HEK293 (cell line): ENCODE data around the gene WDR7.

Experiments used
- BCL11A ChIP-seq: fragments of 450-650 bp; formaldehyde crosslinking; IDR thresholded peaks from 2 replicates; pipeline ENCODE4 v1.5.1; 2016; ENCODE audit warnings: low read depth, missing biosample characterization, missing genetic modification characterization
- KLF9 ChIP-seq: fragments of 450-650 bp; formaldehyde crosslinking; IDR thresholded peaks from 2 replicates; pipeline ENCODE4 v1.5.1; 2016; ENCODE audit warnings: missing biosample characterization, missing genetic modification characterization, low read depth
- TCF7L2 ChIP-seq: IDR thresholded peaks from 2 replicates; pipeline ENCODE4 v1.6.1; 2011; ENCODE audit warnings: low read depth, mild to moderate bottlenecking, inconsistent platforms, low read length, moderate library complexity, borderline replicate concordance
- ZNF138 ChIP-seq: fragments of 450-650 bp; formaldehyde crosslinking; IDR thresholded peaks from 2 replicates; pipeline ENCODE4 v1.5.1; 2016; ENCODE audit warnings: missing biosample characterization, missing genetic modification characterization, borderline replicate concordance
- ZNF174 ChIP-seq: fragments of 450-650 bp; formaldehyde crosslinking; IDR thresholded peaks from 2 replicates; pipeline ENCODE4 v1.5.0; 2017; ENCODE audit warnings: missing biosample characterization, mild to moderate bottlenecking, missing genetic modification characterization
- ZNF274 ChIP-seq, 2 experiments: fragments of 200-500 bp in 1 of 2; fragments of 450-650 bp in 1 of 2; sonication (Bioruptor generic) in 1 of 2; formaldehyde crosslinking in 1 of 2; IDR thresholded peaks; 2 replicates each; pipeline versions ENCODE4 v1.5.1 to v1.6.1; 2014 to 2016; ENCODE audit warnings: borderline replicate concordance in 1 of 2, inconsistent platforms in 1 of 2, low read length in 1 of 2, missing biosample characterization in 1 of 2, missing genetic modification characterization in 1 of 2
- ZNF335 ChIP-seq: fragments of 450-650 bp; formaldehyde crosslinking; conservative IDR thresholded peaks from 2 replicates; pipeline ENCODE4 v1.5.1; 2016; ENCODE audit warnings: missing biosample characterization, missing genetic modification characterization
- ZNF521 ChIP-seq: fragments of 450-650 bp; formaldehyde crosslinking; IDR thresholded peaks from 2 replicates; pipeline ENCODE4 v1.5.1; 2017; ENCODE audit warnings: missing biosample characterization, mild to moderate bottlenecking, missing genetic modification characterization
- ZNF791 ChIP-seq: fragments of 450-650 bp; formaldehyde crosslinking; IDR thresholded peaks from 2 replicates; pipeline ENCODE4 v1.5.1; 2016; ENCODE audit warnings: missing biosample characterization, missing genetic modification characterization
- TF ChIP-seq, protein P1 (sequence below): fragments of 450-650 bp; formaldehyde crosslinking; IDR thresholded peaks from 2 replicates; pipeline ENCODE4; 2016; ENCODE audit warnings: missing biosample characterization, missing genetic modification characterization
- TF ChIP-seq, protein P2 (sequence below): fragments of 450-650 bp; formaldehyde crosslinking; IDR thresholded peaks from 2 replicates; pipeline ENCODE4 v1.5.1; 2017; ENCODE audit warnings: missing biosample characterization, missing genetic modification characterization
- TF ChIP-seq, protein P3 (sequence below): fragments of 450-650 bp; formaldehyde crosslinking; IDR thresholded peaks from 2 replicates; pipeline ENCODE4 v1.5.1; 2016; ENCODE audit warnings: missing biosample characterization, missing genetic modification characterization
- TF ChIP-seq, protein P4 (sequence below): IDR thresholded peaks from 2 replicates; pipeline ENCODE4 v1.6.1; 2011; ENCODE audit warnings: mild to moderate bottlenecking, low read depth, low read length, borderline replicate concordance
- TF ChIP-seq, protein P5 (sequence below): fragments of 450-650 bp; formaldehyde crosslinking; IDR thresholded peaks from 2 replicates; pipeline ENCODE4 v1.5.1; 2016; ENCODE audit warnings: missing biosample characterization, missing genetic modification characterization, low read depth

DNA sequence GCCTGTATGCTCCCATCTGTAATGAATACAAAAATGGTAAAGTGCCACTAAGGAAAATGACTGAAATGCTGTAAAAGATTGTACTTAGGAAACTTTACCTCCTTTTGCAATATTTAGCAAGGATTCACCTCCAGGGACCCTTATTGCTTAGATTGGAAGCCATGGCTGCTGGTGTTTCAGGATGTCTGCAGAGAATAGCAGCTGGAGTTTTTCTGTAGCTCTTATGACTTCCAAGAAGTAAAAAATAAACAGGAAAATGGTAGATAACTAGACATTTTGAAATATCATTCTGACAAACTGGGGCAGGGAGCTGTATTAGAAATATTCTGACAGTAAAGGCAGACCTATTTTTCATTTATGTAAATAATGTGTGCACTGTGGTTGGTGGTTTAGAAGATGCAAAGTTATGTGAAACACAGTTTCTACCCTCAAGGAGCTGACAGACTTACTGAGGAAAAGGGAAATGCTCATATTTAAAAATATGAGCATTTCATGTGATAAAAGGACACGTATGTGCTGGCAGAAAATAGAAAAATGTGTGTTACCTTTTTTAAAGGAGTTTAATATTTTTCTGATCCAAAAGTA, 270.8 kb downstream of the WDR7 start:
- TF ChIP-seq ZNF521 (tag by site-specific recombination), result no peak
- TF ChIP-seq, protein P1, sequence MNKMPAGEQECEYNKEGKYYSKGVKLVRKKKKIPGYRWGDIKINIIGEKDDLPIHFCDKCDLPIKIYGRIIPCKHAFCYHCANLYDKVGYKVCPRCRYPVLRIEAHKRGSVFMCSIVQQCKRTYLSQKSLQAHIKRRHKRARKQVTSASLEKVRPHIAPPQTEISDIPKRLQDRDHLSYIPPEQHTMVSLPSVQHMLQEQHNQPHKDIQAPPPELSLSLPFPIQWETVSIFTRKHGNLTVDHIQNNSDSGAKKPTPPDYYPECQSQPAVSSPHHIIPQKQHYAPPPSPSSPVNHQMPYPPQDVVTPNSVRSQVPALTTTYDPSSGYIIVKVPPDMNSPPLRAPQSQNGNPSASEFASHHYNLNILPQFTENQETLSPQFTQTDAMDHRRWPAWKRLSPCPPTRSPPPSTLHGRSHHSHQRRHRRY, result no peak
- TF ChIP-seq ZNF335 (tag by site-specific recombination), result no peak
- TF ChIP-seq, protein P2, sequence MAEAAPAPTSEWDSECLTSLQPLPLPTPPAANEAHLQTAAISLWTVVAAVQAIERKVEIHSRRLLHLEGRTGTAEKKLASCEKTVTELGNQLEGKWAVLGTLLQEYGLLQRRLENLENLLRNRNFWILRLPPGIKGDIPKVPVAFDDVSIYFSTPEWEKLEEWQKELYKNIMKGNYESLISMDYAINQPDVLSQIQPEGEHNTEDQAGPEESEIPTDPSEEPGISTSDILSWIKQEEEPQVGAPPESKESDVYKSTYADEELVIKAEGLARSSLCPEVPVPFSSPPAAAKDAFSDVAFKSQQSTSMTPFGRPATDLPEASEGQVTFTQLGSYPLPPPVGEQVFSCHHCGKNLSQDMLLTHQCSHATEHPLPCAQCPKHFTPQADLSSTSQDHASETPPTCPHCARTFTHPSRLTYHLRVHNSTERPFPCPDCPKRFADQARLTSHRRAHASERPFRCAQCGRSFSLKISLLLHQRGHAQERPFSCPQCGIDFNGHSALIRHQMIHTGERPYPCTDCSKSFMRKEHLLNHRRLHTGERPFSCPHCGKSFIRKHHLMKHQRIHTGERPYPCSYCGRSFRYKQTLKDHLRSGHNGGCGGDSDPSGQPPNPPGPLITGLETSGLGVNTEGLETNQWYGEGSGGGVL (tag by site-specific recombination), result no peak
- no peak for TF ChIP-seq KLF9 (tag by site-specific recombination)
- TF ChIP-seq, protein P3, sequence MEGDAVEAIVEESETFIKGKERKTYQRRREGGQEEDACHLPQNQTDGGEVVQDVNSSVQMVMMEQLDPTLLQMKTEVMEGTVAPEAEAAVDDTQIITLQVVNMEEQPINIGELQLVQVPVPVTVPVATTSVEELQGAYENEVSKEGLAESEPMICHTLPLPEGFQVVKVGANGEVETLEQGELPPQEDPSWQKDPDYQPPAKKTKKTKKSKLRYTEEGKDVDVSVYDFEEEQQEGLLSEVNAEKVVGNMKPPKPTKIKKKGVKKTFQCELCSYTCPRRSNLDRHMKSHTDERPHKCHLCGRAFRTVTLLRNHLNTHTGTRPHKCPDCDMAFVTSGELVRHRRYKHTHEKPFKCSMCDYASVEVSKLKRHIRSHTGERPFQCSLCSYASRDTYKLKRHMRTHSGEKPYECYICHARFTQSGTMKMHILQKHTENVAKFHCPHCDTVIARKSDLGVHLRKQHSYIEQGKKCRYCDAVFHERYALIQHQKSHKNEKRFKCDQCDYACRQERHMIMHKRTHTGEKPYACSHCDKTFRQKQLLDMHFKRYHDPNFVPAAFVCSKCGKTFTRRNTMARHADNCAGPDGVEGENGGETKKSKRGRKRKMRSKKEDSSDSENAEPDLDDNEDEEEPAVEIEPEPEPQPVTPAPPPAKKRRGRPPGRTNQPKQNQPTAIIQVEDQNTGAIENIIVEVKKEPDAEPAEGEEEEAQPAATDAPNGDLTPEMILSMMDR, result no peak
- no peak for TF ChIP-seq ZNF138 (tag by site-specific recombination)
- no peak for TF ChIP-seq ZNF274 (IDR thresholded peaks at IDR 0.05; ENCODE audit: low read length)
- TF ChIP-seq ZNF274 (tag by site-specific recombination; IDR thresholded peaks at IDR 0.05; ENCODE audit: borderline replicate concordance), result no peak
- TF ChIP-seq, protein P4, sequence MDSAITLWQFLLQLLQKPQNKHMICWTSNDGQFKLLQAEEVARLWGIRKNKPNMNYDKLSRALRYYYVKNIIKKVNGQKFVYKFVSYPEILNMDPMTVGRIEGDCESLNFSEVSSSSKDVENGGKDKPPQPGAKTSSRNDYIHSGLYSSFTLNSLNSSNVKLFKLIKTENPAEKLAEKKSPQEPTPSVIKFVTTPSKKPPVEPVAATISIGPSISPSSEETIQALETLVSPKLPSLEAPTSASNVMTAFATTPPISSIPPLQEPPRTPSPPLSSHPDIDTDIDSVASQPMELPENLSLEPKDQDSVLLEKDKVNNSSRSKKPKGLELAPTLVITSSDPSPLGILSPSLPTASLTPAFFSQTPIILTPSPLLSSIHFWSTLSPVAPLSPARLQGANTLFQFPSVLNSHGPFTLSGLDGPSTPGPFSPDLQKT, result no peak
- TF ChIP-seq BCL11A, result no peak
- TF ChIP-seq ZNF791 (tag by site-specific recombination), result no peak
- TF ChIP-seq, protein P5, sequence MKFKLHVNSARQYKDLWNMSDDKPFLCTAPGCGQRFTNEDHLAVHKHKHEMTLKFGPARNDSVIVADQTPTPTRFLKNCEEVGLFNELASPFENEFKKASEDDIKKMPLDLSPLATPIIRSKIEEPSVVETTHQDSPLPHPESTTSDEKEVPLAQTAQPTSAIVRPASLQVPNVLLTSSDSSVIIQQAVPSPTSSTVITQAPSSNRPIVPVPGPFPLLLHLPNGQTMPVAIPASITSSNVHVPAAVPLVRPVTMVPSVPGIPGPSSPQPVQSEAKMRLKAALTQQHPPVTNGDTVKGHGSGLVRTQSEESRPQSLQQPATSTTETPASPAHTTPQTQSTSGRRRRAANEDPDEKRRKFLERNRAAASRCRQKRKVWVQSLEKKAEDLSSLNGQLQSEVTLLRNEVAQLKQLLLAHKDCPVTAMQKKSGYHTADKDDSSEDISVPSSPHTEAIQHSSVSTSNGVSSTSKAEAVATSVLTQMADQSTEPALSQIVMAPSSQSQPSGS (tag by site-specific recombination), result no peak
- no peak for TF ChIP-seq TCF7L2
- no peak for TF ChIP-seq ZNF174
